Transverse colon (tissue), 4 donors: Measurements from ENCODE around the gene OMD. TPM values are rescaled to one million over a fixed set of nuclear protein-coding genes. Genes with fewer than 3 reads are reported as not detected.

Experiments used
- DNase-seq: peaks from one replicate; pipeline ENCODE4 v3.0.0-alpha.2; 2019
- H3K27ac ChIP-seq, 4 donors: fragments of 200-600 bp; sonication (generic); 2 replicates each; pipeline ENCODE4 v1.5.1; 2016 to 2018; ENCODE audit warnings: inconsistent platforms in 4 of 4
- H3K27me3 ChIP-seq: fragments of 200-600 bp; sonication (generic); 2 replicates; pipeline ENCODE4 v1.5.1; 2017; ENCODE audit warnings: inconsistent platforms
- H3K36me3 ChIP-seq, 4 donors: fragments of 200-600 bp; sonication (generic); 2 replicates each; pipeline ENCODE4 v1.5.1; 2017 to 2019; ENCODE audit warnings: inconsistent platforms in 4 of 4
- H3K4me1 ChIP-seq, 4 donors: fragments of 200-600 bp; sonication (generic); 2 replicates each; pipeline ENCODE4 v1.5.1; 2017 to 2020; ENCODE audit warnings: inconsistent platforms in 4 of 4
- H3K4me3 ChIP-seq, 4 donors: fragments of 200-600 bp; sonication (generic); 1 replicate in 1 of 4; 2 replicates in 3 of 4; pipeline versions ENCODE4 v1.5.1 to v1.6.1; 2017 to 2019; ENCODE audit warnings: inconsistent platforms in 4 of 4
- H3K9me3 ChIP-seq, 2 donors: fragments of 200-600 bp; sonication (generic); 2 replicates each; pipeline ENCODE4 v1.5.1; 2017 to 2019; ENCODE audit warnings: inconsistent platforms in 2 of 2
- CTCF ChIP-seq, 5 experiments: fragments of 200-600 bp in 3 of 5; fragments of 450-650 bp in 2 of 5; sonication (generic) in 3 of 5; IDR thresholded peaks; 1 replicate in 2 of 5; 2 replicates in 3 of 5; pipeline ENCODE4 v1.5.1; 2016 to 2017; ENCODE audit warnings: antibody characterized with exemption in 5 of 5, inconsistent platforms in 3 of 5, mild to moderate bottlenecking in 2 of 5, moderate library complexity in 1 of 5
- EP300 ChIP-seq: sonication (generic); formaldehyde crosslinking; IDR thresholded peaks from one replicate; pipeline ENCODE4 v1.6.1; 2017; ENCODE audit warnings: antibody characterized with exemption, low read depth
- POLR2A ChIP-seq: fragments of 450-650 bp; IDR thresholded peaks from one replicate; pipeline ENCODE4 v1.6.1; 2016; ENCODE audit warnings: antibody characterized with exemption, mild to moderate bottlenecking, moderate library complexity
- POLR2AphosphoS5 ChIP-seq, 3 donors: sonication (generic); formaldehyde crosslinking; IDR thresholded peaks; one replicate each; pipeline ENCODE4 v1.6.1; 2016; ENCODE audit warnings: antibody characterized with exemption in 3 of 3
- WGBS, 2 donors: methylation state at CpG; one replicate each; pipeline ENCODE4 v1.1.5; 2018; ENCODE audit warnings: low coverage in 1 of 2; 5-methylcytosine and 5-hydroxymethylcytosine counted together
- in situ Hi-C, 4 donors: fragments of 200-750 bp; cut with MboI; loops; one replicate each; pipeline versions ENCODE4 v1.15.0 to v1.15.1; 2017; ENCODE audit warnings: low sequenced_read_pairs in 3 of 4, low pct_ligation_motif_present in 1 of 4, low pct_unique_long_range_greater_than_20kb in 1 of 4
- intact Hi-C: fragments of 100-400 bp; cut with DNase I; formaldehyde crosslinking; loops from one replicate; pipeline ENCODE4 v1.15.1; 2023; ENCODE audit warnings: low total_unique reads
- total RNA-seq, 4 donors: library from RNA; depleted of rRNA; stranded (reverse); fragments of >200 nt; gene quantifications; one replicate each; pipeline ENCODE4 v1.1.0, GENCODE V29; 2016

OMD gene
- total RNA-seq, 4 donors from 2014 or later: 0.80 to 6.7 (median 2.2) TPM; not detected in 1

- WGBS, 2 donors: 78 to 81% methylated on average over 5 of the region's 5 CpGs
- DNase-seq: no peak
- no peaks in the 10 kb centered on the region for H3K36me3 ChIP-seq
- no peaks in the 10 kb centered on the region for H3K9me3 ChIP-seq
- H3K4me3 ChIP-seq: no peak overlapping the region
- peaks cover 0 to 18% (median 0%) of the 10 kb centered on the region in 4 donors for H3K4me1 ChIP-seq
- no peak overlapping the region for H3K27ac ChIP-seq
- no peak for TF ChIP-seq POLR2A
- no peak for TF ChIP-seq CTCF (IDR thresholded peaks at IDR 0.05)
- no peak for TF ChIP-seq EP300
- no peak for TF ChIP-seq POLR2AphosphoS5 (IDR thresholded peaks at IDR 0.05)
- intact Hi-C loops (no loop called here), in situ Hi-C loops (loop anchor here in 3 of 4 donors (25.0 kb wide), 2 partner anchors 89 to 289 kb away; partner anchors contain the start of genes CENPP (in 1 of the 3) and NOL8 (in 1 of the 3))
- H3K27me3 ChIP-seq: no peaks in the 10 kb centered on the region
These were observed 2.4 kb upstream of the OMD start for GRCh38 chr9:92426501-92427145.

- Histone ChIP-seq H3K27ac (peak overlapping the region in 3 of 4 donors; percentile 16 to 59 (median 30)), H3K4me1 (peaks cover 0 to 18% (median 0%) of the 10 kb centered on the region in 4 donors), H3K4me3 (no peak overlapping the region), H3K36me3 (no peaks in the 10 kb centered on the region), H3K9me3 (no peaks in the 10 kb centered on the region), H3K27me3 (no peaks in the 10 kb centered on the region)
- 47 to 62% methylated on average over 2 of the region's 2 CpGs for WGBS, 2 donors
- peak in 1 of 3 donors; percentile 30 for TF ChIP-seq POLR2AphosphoS5 (IDR thresholded peaks at IDR 0.05)
- no peak for TF ChIP-seq EP300
- intact Hi-C loops: no loop called here
- DNase-seq: no peak
- in situ Hi-C loops: loop anchor here in 3 of 4 donors (25.0 kb wide), 2 partner anchors 88 to 288 kb away; partner anchors contain the start of genes CENPP (in 1 of the 3) and NOL8 (in 1 of the 3)
These were observed 1.2 kb upstream of the OMD start for GRCh38 chr9:92425474-92425873.

- intact Hi-C loops: no loop called here
- peaks cover 0 to 18% (median 0%) of the 10 kb centered on the region in 4 donors for H3K4me1 ChIP-seq
- H3K9me3 ChIP-seq: no peaks in the 10 kb centered on the region
- no peaks in the 10 kb centered on the region for H3K36me3 ChIP-seq
- no peaks in the 10 kb centered on the region for H3K27me3 ChIP-seq
- no peak for DNase-seq
- no peak for TF ChIP-seq CTCF (IDR thresholded peaks at IDR 0.05)
- no peak for TF ChIP-seq POLR2AphosphoS5 (IDR thresholded peaks at IDR 0.05)
- no peak for TF ChIP-seq POLR2A
- TF ChIP-seq EP300: no peak
- in situ Hi-C loops: no loop called here
- H3K4me3 ChIP-seq: peak overlapping the region in 1 of 4 donors; percentile 14
- 93 to 96% methylated on average over 2 of the region's 2 CpGs for WGBS, 2 donors
- H3K27ac ChIP-seq: peak overlapping the region in 1 of 4 donors; percentile 4
These were observed 659 bp downstream of the OMD start for GRCh38 chr9:92423612-92424011.

GRCh38 chr9:92422611-92423338 is 1.5 kb downstream of the OMD start:
- 84 to 90% methylated on average over 2 of the region's 2 CpGs for WGBS, 2 donors
- H3K27ac ChIP-seq: no peak overlapping the region
- DNase-seq: no peak
- no peaks in the 10 kb centered on the region for H3K27me3 ChIP-seq
- no peaks in the 10 kb centered on the region for H3K9me3 ChIP-seq
- H3K4me3 ChIP-seq: no peak overlapping the region
- H3K36me3 ChIP-seq: no peaks in the 10 kb centered on the region
- TF ChIP-seq POLR2A (no peak), EP300 (no peak), POLR2AphosphoS5 (IDR thresholded peaks at IDR 0.05) (no peak), CTCF (IDR thresholded peaks at IDR 0.05) (no peak)
- intact Hi-C loops: no loop called here
- in situ Hi-C loops: no loop called here
- H3K4me1 ChIP-seq: peaks cover 0 to 18% (median 0%) of the 10 kb centered on the region in 4 donors
